CD14-positive monocyte (primary cell): Measurements from ENCODE around the gene BARHL2. TPM values are rescaled to one million over a fixed set of nuclear protein-coding genes. Genes with fewer than 3 reads are reported as not detected.

Experiments used
- DNase-seq, 3 donors: peaks; one replicate each; pipeline ENCODE4 v3.0.0-alpha.2; 2011 to 2022
- H2AFZ ChIP-seq: 2 replicates; pipeline ENCODE4 v1.6.0; 2012; ENCODE audit warnings: mild to moderate bottlenecking, low read depth, low read length, inconsistent platforms; ENCODE audit not compliant: insufficient read depth, poor library complexity, severe bottlenecking
- H3K27ac ChIP-seq, 2 donors: 1 replicate in 1 of 2; 2 replicates in 1 of 2; pipeline ENCODE4 v1.5.1; 2012 to 2013; ENCODE audit warnings: low read length in 2 of 2, control low read depth in 1 of 2, inconsistent platforms in 1 of 2, low read depth in 1 of 2, mild to moderate bottlenecking in 1 of 2
- H3K27me3 ChIP-seq, 2 donors: one replicate each; pipeline versions ENCODE4 v1.6.0 to v1.6.1; 2011 to 2013; ENCODE audit warnings: low read length in 2 of 2; ENCODE audit not compliant: control insufficient read depth in 2 of 2, insufficient read depth in 2 of 2
- H3K36me3 ChIP-seq, 2 donors: replicated peaks in 1 of 2; 1 replicate in 1 of 2; 2 replicates in 1 of 2; pipeline versions ENCODE4 v1.5.1 to v1.6.1; 2012 to 2013; ENCODE audit warnings: low read length in 2 of 2, control low read depth in 1 of 2, inconsistent platforms in 1 of 2, mild to moderate bottlenecking in 1 of 2; ENCODE audit not compliant: insufficient read depth in 2 of 2, control insufficient read depth in 1 of 2
- H3K4me1 ChIP-seq, 2 donors: 1 replicate in 1 of 2; 2 replicates in 1 of 2; pipeline versions ENCODE4 v1.5.1 to v1.6.1; 2012 to 2013; ENCODE audit warnings: low read length in 2 of 2, control low read depth in 1 of 2, inconsistent platforms in 1 of 2, mild to moderate bottlenecking in 1 of 2, moderate library complexity in 1 of 2; ENCODE audit not compliant: insufficient read depth in 2 of 2, control insufficient read depth in 1 of 2
- H3K4me2 ChIP-seq: replicated peaks from 2 replicates; pipeline ENCODE3; 2012; ENCODE audit warnings: low read length, moderate library complexity, mild to moderate bottlenecking; ENCODE audit not compliant: poor library complexity, severe bottlenecking; ENCODE audit errors: extremely low read depth
- H3K4me3 ChIP-seq, 3 experiments: fragments of 200-600 bp in 1 of 3; sonication (generic) in 1 of 3; replicated peaks in 1 of 3; 1 replicate in 2 of 3; 2 replicates in 1 of 3; pipeline ENCODE4 v1.5.1; 2011 to 2013; ENCODE audit warnings: low read length in 3 of 3, mild to moderate bottlenecking in 3 of 3, control low read depth in 2 of 3, low read depth in 2 of 3, inconsistent platforms in 1 of 3, moderate library complexity in 1 of 3
- H3K79me2 ChIP-seq: 2 replicates; pipeline ENCODE4 v1.6.0; 2012; ENCODE audit warnings: mild to moderate bottlenecking, control low read depth, inconsistent platforms, low read length, moderate library complexity; ENCODE audit not compliant: insufficient read depth
- H3K9ac ChIP-seq: 2 replicates; pipeline ENCODE4 v1.6.0; 2017; ENCODE audit warnings: low read length, mild to moderate bottlenecking; ENCODE audit not compliant: insufficient read depth, poor library complexity, severe bottlenecking
- H3K9me3 ChIP-seq, 2 donors: replicated peaks in 1 of 2; 1 replicate in 1 of 2; 2 replicates in 1 of 2; pipeline versions ENCODE4 v1.5.1 to v1.6.1; 2012 to 2013; ENCODE audit warnings: low read length in 2 of 2, control low read depth in 1 of 2; ENCODE audit not compliant: control insufficient read depth in 1 of 2, insufficient read depth in 1 of 2
- H4K20me1 ChIP-seq: 2 replicates; pipeline ENCODE4 v1.6.0; 2012; ENCODE audit warnings: mild to moderate bottlenecking, low read length, control low read depth, moderate library complexity; ENCODE audit not compliant: insufficient read depth
- H3K27ac Mint-ChIP-seq, 7 donors: one replicate each; pipeline ENCODE4 v1.8.0; 2020; ENCODE audit warnings: mild to moderate bottlenecking in 7 of 7, mixed read lengths in 7 of 7, moderate library complexity in 6 of 7, inconsistent platforms in 2 of 7
- H3K27me3 Mint-ChIP-seq, 3 donors: one replicate each; pipeline ENCODE4 v1.8.0; 2021 to 2022; ENCODE audit warnings: low read depth in 3 of 3, mild to moderate bottlenecking in 3 of 3, mixed read lengths in 3 of 3, moderate library complexity in 3 of 3, inconsistent platforms in 1 of 3
- H3K36me3 Mint-ChIP-seq, 2 donors: one replicate each; pipeline ENCODE4 v1.8.0; 2020; ENCODE audit warnings: mixed read lengths in 2 of 2, inconsistent platforms in 1 of 2, mild to moderate bottlenecking in 1 of 2
- H3K4me1 Mint-ChIP-seq: one replicate; pipeline ENCODE4 v1.8.0; 2020; ENCODE audit warnings: mild to moderate bottlenecking, mixed read lengths
- H3K4me3 Mint-ChIP-seq, 2 donors: one replicate each; pipeline ENCODE4 v1.8.0; 2020; ENCODE audit warnings: mild to moderate bottlenecking in 2 of 2, mixed read lengths in 2 of 2, moderate library complexity in 1 of 2
- H3K9me3 Mint-ChIP-seq, 7 donors: one replicate each; pipeline ENCODE4 v1.8.0; 2020 to 2022; ENCODE audit warnings: mixed read lengths in 7 of 7, mild to moderate bottlenecking in 6 of 7, moderate library complexity in 6 of 7, inconsistent platforms in 2 of 7
- CTCF ChIP-seq: fragments of 200-600 bp; IDR thresholded peaks from one replicate; pipeline ENCODE4 v1.8.0; 2022; ENCODE audit warnings: antibody characterized with exemption, mild to moderate bottlenecking
- WGBS: methylation state at CpG from one replicate; pipeline ENCODE4 v1.1.5; 2013; ENCODE audit warnings: missing lambda C conversion rate; ENCODE audit not compliant: insufficient coverage; 5-methylcytosine and 5-hydroxymethylcytosine counted together
- intact Hi-C, 2 donors: fragments of 100-400 bp; cut with micrococcal nuclease; formaldehyde crosslinking; loops; one replicate each; pipeline versions ENCODE4 v1.15.0 to v1.15.1; 2023
- polyA plus RNA-seq, 3 donors: library from polyadenylated mRNA; depleted of rRNA in 1 of 3; unstranded in 2 of 3; stranded (reverse) in 1 of 3; fragments of 300-500 nt in 2 of 3; fragments of >200 nt in 1 of 3; fragmentation: Illumina TruSeq in 2 of 3; gene quantifications; 1 replicate in 2 of 3; 2 replicates in 1 of 3; pipeline ENCODE4 v1.2.3, GENCODE V29; 2012 to 2021

Gene BARHL2
- polyA plus RNA-seq, 3 donors: not detected

- Histone ChIP-seq H2AFZ (no peak overlapping the region), H3K27ac (no peak overlapping the region), H3K4me3 (no peak overlapping the region), H3K9ac (no peak overlapping the region), H3K9me3 (no peaks in the 10 kb centered on the region), H3K36me3 (no peaks in the 10 kb centered on the region), H3K27me3 (peaks cover under 1 to 10% of the 10 kb centered on the region in 2 donors), H3K4me2 (no peak overlapping the region), H3K79me2 (no peaks in the 10 kb centered on the region), H4K20me1 (no peaks in the 10 kb centered on the region), H3K4me1 (no peaks in the 10 kb centered on the region)
- no peak for DNase-seq
- H3K9me3 Mint-ChIP-seq: no peaks in the 10 kb centered on the region
- intact Hi-C loops: no loop called here
- no peak for TF ChIP-seq CTCF
- no peak overlapping the region for H3K4me3 Mint-ChIP-seq
- no peak overlapping the region for H3K27ac Mint-ChIP-seq
- peaks cover 3 to 25% (median 6%) of the 10 kb centered on the region in 3 donors for H3K27me3 Mint-ChIP-seq
- H3K4me1 Mint-ChIP-seq: no peaks in the 10 kb centered on the region
- no peaks in the 10 kb centered on the region for H3K36me3 Mint-ChIP-seq
These were observed 31.6 kb upstream of the BARHL2 start for GRCh38 chr1:90748668-90749067.

- H3K4me1 Mint-ChIP-seq: no peaks in the 10 kb centered on the region
- intact Hi-C loops: no loop called here
- peaks cover 0 to 4% (median 0%) of the 10 kb centered on the region in 7 donors for H3K9me3 Mint-ChIP-seq
- H3K27me3 ChIP-seq: peaks cover 0 to 7% of the 10 kb centered on the region in 2 donors
- H3K4me2 ChIP-seq: no peak overlapping the region
- 100% methylated on average over 1 of the region's 1 CpG for whole genome bisulfite sequencing
- TF ChIP-seq CTCF: no peak
- H3K9ac ChIP-seq: no peak overlapping the region
- no peak overlapping the region for H3K4me3 Mint-ChIP-seq
- no peak for DNase-seq
- no peaks in the 10 kb centered on the region for H3K4me1 ChIP-seq
- no peaks in the 10 kb centered on the region for H3K79me2 ChIP-seq
- H4K20me1 ChIP-seq: no peaks in the 10 kb centered on the region
- no peak overlapping the region for H2AFZ ChIP-seq
- no peak overlapping the region for H3K4me3 ChIP-seq
- H3K36me3 Mint-ChIP-seq: no peaks in the 10 kb centered on the region
- no peaks in the 10 kb centered on the region for H3K9me3 ChIP-seq
- H3K36me3 ChIP-seq: no peaks in the 10 kb centered on the region
- no peak overlapping the region for H3K27ac Mint-ChIP-seq
- H3K27ac ChIP-seq: no peak overlapping the region
- peaks cover 6 to 20% (median 13%) of the 10 kb centered on the region in 3 donors for H3K27me3 Mint-ChIP-seq
These were observed 29.8 kb upstream of the BARHL2 start for GRCh38 chr1:90746857-90747256.
